Superior temporal gyrus (tissue), 1 donor: ENCODE measurements around the gene PKHD1.

ENCODE experiments used
- DNase-seq: peaks from one replicate; pipeline ENCODE4 v3.0.0-alpha.2; 2016; ENCODE audit errors: extremely low spot score

PKHD1 gene

DNA sequence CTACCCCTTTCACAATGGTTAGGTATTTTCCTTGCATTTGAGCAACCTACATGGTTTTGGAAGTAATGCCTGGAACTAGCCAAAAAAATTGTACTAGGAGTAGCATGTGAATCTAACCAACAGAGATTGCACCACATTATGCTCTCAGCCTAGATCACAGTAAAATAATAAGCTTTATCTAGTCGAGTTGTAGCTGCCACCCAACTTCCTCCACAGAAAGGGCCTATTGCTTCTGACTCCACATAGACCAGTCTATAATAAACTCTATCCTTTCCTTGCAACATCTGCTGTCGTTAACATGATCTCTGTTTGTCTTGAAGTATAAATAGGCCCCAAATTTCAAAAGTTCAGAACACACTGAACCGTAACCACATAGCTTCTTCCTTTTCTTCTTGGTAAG lies 375.5 kb downstream of the PKHD1 start:
- no peak for DNase-seq

DNA sequence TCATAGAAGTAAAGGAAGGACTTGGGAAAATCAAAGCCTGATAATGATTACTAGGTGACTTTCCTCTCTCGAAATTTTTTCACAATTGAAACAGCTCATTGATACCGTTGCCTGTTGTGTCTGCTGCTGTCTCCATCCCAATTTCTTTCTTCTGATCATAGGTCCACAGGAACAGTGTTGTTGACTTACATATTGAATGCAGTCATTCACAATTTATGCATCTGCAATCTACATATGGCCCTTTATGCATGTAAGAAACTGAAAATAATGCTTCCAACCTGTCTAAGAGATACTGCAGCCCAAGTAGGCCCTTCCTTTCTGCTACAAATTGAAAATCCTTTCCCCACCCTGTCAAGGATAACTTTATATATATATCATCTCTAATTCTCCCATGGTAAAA lies 381.3 kb downstream of the PKHD1 start:
- no peak for DNase-seq

DNA sequence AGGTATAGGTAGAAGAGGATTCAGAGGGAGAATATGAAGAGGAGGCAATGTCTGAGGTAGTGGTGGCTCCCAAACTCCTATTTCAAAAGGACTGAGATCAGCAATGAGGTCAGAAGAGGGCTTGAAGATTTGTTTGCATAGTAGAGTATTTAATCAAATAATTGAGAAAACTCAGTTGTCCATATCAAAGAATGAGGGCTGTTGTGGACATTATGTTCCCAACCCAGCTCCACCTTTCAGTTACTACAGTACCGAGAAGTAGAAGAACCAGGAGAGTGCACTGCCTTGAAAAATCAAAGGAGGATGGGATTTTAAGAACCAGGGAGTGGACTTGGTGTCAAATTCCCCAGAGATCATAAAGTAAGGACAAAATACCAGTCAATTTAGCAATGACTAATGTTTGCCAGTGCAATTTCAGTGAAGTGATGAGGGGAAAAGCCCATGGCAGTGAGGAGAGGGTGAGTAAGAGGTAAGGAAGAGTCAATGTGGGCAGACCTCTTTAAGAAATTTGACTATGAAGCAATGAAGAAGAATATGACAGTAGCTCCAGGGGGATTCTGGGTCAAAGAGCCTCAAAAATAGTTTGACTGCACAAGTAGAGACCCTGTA lies 382.4 kb downstream of the PKHD1 start:
- DNase-seq: no peak

DNA sequence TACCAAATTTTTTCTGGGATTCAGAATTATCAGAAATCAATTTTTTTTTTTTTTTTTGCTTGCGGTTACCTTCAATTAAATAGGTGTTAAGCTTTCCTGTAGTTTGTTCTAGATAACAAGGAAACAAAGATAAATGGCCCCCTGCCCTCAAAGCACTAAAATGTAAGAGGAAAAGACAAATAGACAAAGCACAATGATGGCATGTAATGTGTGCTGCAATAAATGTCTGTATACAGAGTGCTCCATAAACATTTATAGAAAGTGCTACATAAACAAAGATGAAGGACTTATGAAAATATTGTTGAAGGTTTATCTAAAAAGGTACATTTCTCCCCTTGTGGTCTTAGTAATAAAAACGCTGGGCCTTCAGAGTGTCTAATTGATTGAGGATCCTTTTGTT lies 384.6 kb downstream of the PKHD1 start:
- no peak for DNase-seq

DNA sequence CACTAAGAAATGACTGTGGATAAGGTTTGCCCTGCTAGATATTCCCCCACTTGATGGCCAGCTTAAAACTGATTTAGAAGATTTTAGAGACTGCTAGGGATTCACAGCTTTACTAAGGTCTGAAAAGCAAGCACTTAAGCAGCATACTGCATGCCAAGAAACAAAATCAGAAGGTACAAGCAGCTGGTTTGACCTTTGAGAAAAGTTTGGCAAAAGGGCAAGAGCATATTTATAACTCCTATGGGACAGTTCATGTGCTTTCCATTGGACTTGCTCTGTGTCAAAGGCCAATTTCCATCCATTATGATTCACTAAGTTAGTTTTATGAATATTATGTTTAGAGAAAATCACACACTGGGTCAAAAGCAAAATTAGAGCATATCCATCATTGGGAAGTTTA lies 402.8 kb downstream of the PKHD1 start:
- no peak for DNase-seq

DNA sequence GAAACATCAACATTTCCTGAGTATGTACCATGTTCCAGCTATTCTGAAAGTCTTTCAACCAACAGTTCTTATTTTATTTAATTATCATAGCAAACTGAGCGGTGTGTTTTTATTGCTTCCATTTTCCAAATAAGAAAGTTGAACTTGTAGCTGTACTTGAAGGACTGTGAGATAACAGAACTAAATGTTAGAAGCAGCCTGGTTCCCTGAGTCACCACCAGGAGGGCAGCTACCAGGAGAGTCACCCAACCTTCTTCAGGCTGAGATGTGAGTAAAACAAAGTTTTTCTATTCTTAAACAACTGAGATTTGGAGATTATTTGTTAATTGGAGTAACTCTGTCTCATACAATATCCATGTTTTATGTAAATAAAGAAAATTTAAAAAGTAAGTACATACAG lies 403.4 kb downstream of the PKHD1 start:
- no peak for DNase-seq

DNA sequence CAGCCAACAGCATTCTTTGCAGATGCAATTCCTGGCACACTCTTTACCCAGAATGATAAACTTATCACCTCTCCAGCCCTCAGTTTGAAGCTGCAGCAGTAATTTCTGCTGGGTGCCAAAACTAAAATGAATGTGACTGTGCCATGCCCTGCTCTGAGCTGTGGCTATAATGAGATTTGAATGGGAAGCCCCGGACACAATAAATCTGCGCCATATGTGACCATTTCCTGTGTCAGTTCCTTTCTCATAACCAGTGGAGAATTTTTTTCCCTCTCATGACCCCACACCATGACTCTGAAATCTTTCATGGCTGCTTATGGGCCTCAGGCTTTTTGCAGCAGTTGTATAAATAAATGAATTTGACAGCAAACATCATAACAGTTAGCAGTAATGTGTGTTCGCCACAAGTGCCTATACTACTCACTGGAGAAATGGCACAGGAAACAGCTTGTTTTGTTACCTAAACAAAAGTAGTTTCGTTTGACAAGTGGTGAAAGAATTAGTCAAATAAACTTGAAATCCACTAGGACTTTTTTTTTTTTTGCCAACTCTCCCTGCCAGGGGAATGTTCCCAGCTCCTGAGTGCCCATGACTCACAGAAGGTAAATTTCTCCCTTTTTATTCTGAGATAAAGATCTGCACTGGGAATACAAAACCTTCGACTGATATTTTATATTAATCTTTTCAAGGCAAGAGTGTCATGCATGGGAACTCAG lies 408.4 kb downstream of the PKHD1 start:
- no peak for DNase-seq

DNA sequence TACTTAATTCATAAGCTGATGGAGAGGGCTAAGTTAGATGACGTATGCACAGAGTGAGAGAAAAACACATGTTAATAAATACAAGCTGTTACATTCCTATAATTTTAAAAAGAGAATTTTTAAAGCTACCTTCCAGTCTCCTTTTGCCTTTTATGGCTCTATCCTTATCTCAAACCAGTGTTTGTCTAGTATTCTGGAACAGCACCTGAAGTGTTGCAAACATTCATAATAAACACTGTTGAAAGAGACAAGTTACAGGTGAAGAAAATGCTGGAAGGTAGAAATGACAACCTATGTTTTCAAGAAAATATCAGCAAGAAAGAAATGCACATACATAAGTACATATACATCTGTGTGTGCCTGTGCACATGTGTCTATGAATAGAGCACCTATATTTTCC lies 409.1 kb downstream of the PKHD1 start:
- no peak for DNase-seq

DNA sequence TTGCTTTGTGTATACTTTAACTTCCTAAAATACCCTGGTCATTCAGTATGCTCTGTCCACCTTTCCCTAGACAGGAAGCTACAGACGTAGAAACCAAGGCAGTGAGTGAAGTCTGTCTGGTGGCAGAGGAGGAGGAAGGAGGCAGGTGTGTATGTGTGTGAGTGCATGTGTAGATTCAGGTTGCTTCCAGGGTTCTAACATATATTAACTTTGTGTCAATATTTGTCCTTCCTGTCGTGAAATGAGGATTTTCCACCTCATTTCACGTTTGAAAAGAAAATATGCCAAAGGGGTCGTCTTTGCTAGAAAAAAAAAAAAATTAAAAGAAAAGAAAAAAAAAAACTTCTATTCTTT lies 411.5 kb downstream of the PKHD1 start:
- no peak for DNase-seq

DNA sequence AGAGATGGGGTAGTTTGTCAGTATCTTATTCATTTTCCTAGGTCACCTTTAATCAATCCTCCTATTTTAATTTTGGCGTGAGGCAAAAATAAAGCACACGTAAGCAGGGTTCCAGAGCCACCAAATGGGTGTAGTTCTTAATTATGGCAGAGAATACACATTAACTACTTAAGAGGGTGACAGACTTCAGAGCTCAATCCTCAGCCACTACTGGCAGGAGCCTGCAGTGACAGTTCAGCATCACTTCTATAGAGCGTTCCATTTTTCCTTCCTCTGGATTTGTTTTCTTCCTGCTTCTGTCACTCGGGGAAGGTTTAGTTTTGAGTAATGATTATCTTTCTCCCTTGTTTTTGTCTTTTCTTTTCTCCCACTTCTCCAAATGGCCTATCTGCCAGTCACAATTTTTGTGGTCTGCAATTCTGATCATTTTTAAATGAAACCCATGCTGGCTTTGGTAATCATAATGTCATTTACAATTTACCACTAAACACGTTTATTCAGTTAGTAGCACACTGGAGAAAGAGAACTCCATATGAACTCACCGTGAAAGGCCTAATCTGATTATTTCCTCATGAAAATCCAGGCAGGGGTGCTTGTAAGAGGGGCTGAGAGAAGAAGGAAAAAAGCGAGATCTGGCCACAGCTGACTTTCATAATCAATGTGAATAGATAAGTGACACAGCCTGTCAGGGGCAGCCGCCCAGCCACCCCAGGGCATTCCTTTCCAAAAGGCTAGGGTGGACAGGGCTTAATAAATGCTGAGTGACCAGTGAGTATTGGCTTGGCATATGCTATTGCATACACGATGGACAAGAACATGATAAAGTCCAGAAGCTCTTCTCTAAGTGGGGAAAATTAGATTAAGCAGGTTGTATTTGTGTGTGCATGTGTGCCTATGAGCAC lies 412.1 kb downstream of the PKHD1 start:
- DNase-seq: no peak

DNA sequence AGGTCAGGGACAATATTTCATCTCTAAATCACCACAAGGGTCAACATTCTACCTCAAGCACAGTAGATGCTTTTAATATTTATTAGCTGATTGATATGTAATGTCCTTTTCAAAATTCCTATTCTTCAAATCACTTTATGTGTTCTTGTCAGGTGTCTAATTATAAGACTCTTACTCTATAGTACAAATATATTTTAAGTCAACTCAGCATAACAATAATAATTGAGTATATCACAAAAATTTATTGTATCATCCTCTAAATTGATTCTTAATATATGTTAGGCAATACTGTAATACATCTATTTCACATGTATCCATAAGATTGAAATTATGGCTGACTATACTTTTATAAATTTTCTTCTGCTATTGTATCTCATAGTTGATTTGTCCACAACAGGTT lies 423.9 kb downstream of the PKHD1 start:
- no peak for DNase-seq

DNA sequence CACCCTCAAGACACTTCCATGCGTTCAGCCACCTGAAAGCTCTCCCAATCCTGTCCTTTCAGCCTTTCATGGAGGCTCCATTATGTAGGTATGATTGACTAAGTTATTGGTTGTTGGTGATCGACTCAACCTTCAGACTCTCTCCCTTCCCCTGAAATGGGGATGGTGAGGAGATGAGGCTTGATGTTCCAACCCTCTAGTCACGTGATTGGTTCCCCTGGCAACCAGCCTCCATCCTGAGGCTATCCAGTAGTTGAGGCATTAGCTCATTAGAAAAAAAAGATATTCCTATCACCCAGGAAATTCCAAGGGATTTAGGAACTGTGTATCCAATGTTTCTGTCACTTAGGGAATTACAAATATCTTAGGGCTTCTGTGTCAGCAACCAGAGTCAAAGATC lies 426.6 kb downstream of the PKHD1 start:
- no peak for DNase-seq

DNA sequence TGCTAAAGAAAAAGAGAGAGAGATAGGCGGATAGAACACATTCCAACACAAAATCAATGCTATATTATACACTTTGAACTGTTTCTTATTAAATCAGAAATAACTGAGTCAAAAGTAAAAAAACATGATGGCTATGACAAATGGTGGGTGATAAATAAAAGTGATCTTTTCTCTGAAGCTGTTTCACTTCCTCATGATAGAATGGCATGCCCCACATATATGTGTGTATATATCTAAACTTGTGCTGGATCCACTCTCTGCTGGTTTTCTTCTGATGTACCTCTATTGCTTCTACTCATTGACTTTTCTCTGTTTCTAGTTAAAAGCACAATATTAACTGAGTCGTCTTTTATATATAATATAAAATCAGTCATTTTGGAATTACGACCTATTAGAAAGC lies 429.9 kb downstream of the PKHD1 start:
- DNase-seq: no peak

DNA sequence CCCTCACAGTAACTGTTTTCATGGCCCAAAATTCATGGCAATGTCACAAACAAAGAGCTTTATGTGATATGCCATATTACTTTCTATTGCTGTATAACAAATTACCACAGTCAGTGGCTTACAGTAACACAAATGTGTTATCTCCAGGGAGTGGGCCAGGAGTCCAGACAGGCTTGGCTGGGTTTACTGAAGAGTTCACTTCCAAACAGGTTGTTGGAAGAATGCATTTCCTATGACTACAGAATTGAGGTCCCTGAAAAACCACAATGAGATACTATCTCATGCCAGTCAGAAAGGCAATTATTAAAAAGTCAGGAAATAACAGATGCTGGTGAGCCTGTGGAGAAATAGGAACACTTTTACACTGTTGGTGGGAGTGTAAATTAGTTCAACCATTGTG lies 431.9 kb downstream of the PKHD1 start:
- DNase-seq: no peak

DNA sequence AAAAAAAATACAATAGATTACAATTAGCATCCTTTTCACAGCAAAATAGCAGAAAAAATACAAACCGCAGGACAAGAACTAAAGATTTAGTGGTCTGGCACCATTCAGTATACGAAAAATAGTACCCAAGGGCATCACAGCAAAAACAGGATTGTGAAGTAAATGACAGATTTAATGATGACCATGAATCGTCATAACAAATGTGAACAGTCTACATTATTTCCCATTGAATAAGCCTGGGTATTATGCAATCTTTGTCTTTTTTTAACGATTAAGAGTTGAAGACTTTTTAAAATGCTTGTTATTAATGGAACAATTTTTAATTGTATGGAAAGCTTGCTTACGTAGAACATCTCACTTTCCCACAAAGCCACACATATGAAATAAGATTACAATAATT lies 432.8 kb downstream of the PKHD1 start:
- no peak for DNase-seq

DNA sequence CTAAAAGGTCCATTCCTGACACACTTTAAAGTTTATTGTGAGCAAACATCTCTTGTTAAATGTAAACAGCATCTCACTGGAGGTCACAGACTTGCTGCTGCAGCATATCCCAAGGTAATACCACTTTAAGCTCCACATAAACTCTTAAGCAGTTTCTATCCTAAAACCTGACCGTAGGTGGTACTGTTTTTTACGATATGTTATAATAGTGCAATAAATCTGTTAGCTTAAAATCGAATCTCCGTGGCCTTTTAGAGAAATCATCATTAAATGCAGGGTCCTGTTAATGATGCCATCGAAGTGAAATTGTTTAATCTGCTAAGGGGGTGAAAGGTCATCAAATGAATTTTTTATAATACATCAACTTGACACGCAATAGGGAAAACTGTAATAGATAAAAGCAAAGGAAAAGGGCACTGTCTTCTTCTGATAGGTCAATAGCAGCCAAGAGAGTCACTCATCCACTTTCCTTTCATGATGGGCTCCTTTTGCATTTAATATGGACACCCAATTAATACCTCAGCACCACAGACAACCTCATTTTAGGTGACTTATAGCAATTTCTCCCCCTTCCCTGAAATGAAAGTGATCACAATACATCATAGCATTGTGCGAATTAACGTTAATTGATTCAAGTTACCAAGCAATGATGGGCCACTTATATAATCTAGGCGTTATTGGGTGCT lies 436.1 kb downstream of the PKHD1 start:
- DNase-seq: no peak

DNA sequence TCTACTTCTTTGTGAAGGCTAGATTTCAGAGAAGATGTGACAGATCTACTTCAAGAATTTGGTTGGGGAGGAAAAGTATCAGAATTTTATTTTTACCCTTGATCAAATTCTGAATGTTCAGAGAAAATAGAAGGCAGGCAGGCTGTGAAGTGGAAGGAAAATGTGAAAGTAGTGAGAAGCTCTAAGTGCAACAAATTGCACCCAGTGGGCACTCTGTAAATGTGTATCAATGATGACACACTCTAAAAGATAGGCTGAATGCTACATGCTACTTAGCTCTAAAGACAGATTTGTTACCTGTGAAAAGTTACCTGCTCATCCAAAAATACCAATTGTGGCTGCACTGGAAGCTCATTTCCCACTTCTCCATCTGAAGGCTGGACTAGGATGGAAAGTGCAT lies 438.6 kb downstream of the PKHD1 start:
- DNase-seq: no peak

DNA sequence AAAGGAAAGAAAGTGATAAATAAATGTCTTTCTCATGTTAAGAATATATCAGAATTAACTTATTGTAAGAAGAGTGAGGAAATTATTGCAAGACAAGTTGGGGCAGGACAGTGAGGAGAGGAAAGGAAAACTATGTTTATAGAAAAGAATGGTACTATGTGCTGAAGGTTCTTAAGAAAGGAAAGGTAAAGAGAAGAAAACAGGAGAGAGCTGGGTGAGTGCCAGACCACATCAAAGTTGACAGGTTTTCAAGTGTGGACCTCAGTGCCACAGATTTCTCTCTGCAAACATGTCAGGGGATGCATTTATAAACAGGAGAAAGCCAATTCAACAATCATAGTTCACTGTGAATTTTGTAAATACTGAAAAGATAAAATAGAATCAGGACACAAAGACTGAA lies 439.2 kb downstream of the PKHD1 start:
- DNase-seq: no peak

DNA sequence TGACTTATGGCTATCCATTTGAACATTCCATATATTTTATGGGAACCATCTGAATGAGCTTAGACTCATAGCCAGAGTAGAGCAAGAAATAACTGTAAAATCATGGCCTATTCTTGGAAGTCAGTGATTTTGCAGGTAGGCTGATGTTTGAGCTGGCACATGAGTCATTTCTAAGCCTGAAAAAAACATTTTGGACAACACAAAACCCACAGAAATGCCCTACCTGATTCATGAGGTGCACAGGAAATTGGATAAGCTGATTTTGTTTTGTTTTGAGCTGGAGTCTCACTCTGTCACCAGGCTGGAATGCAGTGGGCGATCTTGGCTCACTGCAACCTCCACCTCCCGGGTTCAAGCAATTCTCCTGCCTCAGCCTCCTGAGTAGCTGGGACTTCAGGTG lies 443.0 kb downstream of the PKHD1 start:
- DNase-seq: no peak

DNA sequence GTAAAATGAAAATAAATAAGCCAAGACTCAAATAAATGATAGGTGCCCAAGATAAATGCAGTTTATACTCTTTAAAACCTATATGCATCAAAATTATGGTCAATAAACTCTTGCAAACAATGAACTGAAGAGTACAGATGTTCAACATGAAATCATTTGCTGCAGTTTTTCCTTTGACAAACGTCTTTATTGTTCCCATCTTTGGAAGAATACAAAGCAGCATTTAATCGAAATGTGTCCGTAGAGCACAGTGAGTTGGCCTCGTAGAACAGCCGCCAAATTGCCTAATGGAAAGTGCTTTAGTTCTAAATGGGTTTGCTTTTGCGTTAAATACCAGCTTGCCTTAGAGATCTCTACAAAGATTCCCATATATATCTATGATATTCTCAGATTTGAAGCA lies 447.4 kb downstream of the PKHD1 start:
- DNase-seq: peak; percentile 63

DNA sequence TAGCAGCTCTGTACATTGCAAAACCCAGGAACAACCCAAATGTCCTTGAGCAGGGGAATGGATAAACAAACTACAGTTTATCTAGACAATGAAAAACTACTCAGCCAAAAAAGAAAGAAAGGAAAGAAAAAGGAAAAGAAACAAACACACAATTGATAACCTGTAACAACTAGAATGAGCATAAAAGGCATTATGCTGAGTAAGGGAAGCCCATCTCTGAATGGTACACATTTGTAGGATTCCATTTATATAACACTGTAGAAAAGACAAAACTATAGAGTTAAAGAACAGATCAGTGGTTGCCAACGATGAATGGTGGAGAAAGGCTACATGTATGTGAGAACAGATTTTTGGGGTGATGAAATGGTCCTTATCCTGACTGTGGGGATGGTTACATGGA lies 454.0 kb downstream of the PKHD1 start:
- no peak for DNase-seq

DNA sequence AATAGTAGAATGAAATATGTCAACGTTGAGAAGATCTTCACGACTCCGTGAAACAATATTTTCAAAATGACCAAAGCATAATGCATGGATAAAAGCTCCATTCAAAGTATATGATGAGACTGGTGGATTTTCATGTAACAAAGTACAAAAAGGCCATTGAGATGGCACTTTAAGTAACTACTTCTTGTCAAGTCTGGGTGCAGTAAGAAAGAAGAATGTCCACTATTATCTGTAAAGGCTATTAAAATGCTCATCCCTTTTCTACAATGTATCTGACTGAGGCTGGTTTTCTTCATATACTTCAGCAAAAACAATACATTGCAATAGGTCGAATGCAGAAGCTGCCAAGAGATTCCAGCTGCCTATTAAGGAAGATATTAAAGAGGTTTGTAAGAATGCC lies 457.4 kb downstream of the PKHD1 start:
- no peak for DNase-seq
